TTC549 (cell line): ENCODE data around the gene NAP1L5.

Experiments
- FAIRE-seq: peaks from 2 replicates; lab custom pipeline; 2012; peaks lifted over from hg19 to GRCh38; lab: Jason Lieb, UNC

NAP1L5 gene

DNA sequence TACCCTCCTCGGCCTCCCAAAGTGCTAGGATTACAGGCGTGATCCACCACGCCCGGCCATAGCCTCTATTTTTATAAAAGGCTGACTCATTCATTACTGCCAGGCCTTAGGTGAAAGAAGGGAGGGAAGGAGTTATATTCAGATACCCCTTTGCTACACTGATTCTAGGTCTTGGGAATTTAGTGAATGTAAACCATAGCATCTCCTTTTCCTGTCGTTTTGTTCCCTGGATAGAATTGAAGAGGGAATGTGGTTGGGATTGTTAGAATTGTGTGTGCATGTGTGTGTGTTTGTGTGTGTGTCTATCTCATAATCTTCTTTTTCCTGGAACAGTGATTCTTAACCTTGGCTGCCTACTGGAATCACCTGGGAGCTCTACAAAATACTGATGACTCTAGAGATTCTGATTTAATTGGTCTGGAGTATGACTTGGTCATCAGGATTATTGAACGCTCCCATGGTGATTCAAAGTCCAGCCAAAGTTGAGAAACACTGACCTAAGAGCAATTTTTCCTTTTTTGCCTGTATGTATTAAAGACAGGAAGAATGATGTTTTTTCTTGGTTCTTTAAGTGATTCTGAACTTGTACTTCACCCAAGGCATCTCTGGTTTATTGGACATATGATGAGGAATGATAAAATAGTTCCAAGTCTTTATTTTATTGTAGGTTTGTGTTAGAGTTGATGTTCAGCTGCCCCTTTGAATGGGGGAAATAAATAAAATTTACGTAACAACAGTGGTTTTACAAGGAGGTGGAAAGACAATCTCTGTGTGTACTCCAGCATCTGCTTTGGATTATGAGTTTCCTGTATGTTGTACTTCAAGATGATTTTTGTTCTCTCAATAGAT lies 37.0 kb downstream of the NAP1L5 start:
- FAIRE-seq = no peak

DNA sequence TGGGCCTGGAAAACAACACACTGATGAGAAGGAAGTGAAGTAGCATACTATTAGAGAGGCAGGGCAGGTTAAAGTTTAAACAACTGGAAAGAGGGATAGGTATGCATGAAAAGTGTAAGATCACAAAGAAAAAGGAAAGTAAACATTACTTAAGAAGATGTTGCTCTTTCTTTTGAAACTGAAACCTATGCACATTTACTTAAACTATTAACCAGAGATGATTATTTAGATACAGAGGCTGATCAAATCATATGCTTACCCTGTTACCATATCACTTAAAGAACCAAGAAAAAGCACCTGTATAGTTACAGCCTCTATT lies 37.8 kb downstream of the NAP1L5 start:
- no peak for FAIRE-seq

DNA sequence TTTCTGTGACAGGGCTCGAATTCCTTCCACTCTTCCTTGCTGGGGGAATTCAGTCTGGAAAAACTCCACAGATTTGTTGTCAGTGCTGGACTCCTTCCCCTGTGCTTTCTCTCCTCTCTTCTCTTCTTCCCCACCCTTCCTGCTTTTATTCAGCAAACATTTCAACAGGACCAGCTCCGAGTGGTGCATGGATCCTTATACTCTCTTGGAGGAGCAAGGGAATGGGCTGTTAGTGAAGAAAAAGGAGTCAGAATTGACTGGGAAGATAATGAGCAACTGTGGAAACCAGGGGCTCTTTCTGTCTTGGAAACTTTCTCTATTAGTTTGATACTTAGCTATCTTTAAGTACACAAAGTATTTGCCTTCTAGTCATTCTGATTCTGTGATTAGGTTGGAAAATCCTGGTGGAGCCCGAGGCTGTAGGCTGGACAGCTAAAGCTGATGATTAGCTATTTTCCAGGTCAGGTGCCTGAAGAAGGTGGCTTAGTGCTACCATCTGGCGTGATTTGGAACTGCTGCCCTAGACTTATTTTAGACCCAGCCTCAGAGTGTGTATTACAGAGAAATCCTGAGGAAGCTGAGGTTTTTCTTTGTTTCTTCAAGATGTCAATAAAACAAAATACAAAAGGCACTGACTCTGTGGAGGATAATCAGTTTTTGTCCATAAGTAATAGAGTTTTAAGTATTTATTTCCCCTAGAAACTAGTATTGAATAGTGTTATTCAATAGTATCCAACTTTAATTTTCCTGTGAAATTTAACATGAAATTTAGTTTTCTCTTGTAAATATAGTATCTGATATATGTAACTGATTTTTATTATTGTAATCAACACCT lies 38.4 kb downstream of the NAP1L5 start:
- FAIRE-seq = peak; percentile 36

DNA sequence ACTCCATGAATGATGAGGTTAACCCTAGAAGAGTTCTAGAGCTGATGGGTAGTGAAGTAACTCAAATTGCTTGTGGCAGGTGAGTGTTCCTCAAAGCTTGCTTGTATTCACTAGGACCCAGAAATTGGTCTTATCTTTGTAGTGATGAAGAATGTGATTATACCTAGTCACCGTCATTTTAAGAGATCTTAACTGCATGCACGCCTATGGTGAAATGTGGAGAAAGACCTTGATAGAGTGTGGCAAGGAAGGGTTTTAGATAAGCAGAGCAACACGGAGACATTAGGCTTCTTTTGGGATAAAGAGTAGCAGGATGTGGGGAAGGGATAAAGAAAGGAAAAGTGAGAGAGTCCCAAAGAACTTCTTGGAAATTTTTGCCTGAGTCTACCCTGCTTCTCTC lies 42.4 kb downstream of the NAP1L5 start:
- no peak for FAIRE-seq

DNA sequence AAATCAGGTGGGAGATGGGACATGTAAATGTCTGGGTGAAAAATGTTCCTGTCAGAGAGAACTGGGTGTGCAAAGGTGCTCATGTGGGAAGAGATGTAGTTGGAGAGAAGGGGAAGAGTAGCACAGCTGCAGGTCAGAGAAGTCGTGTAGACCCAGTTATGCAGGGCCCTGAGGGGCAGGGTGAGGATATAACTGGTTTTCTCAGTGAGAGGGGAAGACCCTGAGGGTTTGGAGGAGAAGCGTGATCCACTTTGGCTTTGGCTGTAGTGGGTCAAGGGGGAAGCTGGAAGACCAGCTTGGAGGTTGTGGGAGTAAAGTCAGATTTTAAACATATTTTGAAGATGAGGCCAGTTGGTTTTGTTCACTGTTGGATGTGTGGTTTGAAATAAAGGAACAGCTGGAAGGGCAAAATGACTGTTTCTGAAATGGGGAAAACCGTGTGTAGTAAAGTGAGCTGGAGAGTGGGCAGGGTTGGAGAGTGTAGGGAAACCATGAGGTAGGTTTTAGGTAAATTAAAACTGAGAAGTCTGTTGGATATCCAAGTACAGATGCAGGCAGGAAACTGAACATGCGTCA lies 44.2 kb downstream of the NAP1L5 start:
- no peak for FAIRE-seq

DNA sequence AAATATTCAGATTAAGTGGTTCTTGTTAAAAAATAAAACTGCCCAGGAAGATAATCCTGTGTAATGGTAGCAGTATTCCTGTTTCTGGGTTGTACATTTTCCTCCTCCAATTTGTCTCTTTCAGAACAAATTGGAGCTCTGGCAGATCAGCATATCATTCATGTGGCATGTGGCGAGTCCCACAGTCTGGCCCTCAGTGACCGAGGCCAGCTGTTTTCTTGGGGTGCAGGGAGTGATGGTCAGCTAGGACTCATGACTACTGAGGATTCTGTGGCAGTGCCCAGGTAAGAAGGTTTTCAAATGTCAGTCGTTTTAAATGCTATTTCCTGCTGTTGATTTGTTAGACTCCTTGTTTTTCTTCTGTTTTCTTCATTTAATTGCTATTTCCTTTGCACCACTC lies 47.9 kb downstream of the NAP1L5 start:
- no peak for FAIRE-seq

DNA sequence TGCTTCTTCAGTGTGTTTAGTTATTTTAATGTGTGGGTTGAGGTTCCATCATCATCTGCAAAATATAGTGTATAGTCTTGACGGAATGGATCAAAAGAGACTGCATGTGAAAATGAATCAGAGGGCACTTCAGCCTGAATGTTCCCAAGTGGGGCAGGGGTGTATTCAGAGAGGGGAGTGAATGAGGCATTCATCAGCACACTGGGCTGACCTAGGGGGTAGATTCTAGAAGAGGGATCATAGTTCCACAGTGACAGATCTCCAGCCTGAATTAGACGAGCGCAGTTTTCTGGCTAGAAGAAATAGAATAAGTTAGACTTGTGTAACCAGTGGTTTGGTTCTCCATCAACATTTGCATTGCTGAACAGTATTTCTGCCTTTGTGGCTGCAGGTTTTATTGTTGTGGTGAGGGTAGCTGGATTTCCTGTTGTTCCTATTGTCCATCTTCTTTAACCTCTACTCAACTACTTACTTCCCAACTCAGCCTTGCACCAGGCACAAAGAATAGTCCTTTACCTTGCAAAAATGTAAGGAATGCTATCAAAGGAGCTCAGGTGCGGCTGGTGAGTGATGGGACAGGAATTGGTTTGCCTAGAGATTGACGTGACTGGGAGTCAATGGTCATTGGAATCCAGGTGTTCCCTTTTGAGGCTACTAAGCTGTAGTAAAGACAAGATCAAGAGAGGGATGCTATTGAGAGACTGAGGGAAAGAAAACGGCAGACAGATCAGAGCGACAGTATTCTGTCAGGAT lies 50.9 kb downstream of the NAP1L5 start:
- no peak for FAIRE-seq

DNA sequence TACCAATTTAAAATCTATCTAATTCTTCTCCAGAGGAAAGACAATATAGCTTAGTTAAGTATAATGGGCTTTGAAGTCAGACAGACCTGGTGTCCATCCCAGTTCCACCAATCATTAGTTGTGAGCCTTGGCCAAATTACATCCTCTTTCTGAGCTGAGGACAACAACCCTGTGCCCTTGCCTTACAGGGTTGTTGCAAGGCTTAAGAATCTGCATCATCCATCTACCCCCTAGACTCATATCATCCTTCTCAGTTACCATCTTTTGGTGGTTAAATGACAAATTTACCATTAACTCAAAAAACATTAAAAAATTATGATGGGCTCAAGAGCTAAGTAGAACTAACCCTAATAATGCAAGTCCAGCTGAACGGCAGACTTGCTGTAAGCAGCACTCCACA lies 51.6 kb downstream of the NAP1L5 start:
- no peak for FAIRE-seq
